Fibroblast of mammary gland (primary cell): ENCODE measurements around the gene GNG7.
"Not testable (repeated sequence)": the region's sequence is repeated elsewhere in the genome, so short reads cannot be mapped to it uniquely, and the experiment has no call there.

Source experiments
- DNase-seq: peaks from one replicate; pipeline ENCODE4 v3.0.0-alpha.2; 2010; ENCODE audit warnings: low read depth
- H3K4me3 ChIP-seq: 2 replicates; pipeline ENCODE4 v1.5.1; 2011; ENCODE audit warnings: low read depth, mild to moderate bottlenecking, low read length, moderate library complexity; ENCODE audit not compliant: control insufficient read depth
- TF ChIP-seq, protein P1 (sequence below): conservative IDR thresholded peaks from 2 replicates; pipeline ENCODE4 v1.5.1; 2011; ENCODE audit warnings: low read depth, low read length, inconsistent platforms; ENCODE audit not compliant: control insufficient read depth, insufficient read depth

Gene GNG7

DNA sequence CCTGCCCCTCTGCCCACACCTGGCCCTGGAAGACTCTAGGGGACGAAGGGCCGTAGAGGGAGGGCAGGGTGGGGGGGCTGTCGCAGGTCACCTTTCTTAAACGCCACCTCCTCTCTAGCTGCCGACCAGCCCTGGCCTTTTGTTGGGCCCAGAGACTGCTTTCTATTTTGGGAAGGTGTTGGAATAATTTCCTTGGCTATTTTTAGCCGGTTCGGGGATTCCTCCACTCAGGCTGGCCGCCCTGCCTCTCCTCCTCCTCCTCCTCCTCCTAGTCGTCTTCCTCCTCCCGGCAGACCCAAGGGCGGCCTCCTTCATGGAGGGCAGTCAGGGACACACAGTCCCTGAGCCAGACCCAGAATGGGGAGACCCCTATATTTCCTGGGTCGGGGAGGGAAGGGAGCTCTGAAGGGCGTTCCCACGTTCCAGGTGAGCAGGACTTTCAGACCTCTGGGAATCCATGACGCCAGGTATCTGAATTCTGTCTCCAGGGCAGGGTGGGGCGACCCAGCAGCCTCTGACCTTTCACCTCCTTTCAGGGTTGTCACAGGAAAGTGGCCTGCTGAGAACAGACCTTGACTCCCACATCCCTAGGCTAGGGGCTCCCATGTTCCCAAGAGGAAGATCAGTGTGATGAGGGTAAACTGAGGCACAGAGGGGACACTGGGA is 206.7 kb downstream of the GNG7 start:
- no peak for DNase-seq
- H3K4me3 ChIP-seq = no peak overlapping the region
- TF ChIP-seq, protein P1, sequence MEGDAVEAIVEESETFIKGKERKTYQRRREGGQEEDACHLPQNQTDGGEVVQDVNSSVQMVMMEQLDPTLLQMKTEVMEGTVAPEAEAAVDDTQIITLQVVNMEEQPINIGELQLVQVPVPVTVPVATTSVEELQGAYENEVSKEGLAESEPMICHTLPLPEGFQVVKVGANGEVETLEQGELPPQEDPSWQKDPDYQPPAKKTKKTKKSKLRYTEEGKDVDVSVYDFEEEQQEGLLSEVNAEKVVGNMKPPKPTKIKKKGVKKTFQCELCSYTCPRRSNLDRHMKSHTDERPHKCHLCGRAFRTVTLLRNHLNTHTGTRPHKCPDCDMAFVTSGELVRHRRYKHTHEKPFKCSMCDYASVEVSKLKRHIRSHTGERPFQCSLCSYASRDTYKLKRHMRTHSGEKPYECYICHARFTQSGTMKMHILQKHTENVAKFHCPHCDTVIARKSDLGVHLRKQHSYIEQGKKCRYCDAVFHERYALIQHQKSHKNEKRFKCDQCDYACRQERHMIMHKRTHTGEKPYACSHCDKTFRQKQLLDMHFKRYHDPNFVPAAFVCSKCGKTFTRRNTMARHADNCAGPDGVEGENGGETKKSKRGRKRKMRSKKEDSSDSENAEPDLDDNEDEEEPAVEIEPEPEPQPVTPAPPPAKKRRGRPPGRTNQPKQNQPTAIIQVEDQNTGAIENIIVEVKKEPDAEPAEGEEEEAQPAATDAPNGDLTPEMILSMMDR = no peak

GRCh38 chr19:2495130-2495641 is 207.3 kb downstream of the GNG7 start:
- TF ChIP-seq, protein P1 = no peak
- peak overlapping the region; percentile 57 for H3K4me3 ChIP-seq
- DNase-seq = peak; percentile 42

DNA sequence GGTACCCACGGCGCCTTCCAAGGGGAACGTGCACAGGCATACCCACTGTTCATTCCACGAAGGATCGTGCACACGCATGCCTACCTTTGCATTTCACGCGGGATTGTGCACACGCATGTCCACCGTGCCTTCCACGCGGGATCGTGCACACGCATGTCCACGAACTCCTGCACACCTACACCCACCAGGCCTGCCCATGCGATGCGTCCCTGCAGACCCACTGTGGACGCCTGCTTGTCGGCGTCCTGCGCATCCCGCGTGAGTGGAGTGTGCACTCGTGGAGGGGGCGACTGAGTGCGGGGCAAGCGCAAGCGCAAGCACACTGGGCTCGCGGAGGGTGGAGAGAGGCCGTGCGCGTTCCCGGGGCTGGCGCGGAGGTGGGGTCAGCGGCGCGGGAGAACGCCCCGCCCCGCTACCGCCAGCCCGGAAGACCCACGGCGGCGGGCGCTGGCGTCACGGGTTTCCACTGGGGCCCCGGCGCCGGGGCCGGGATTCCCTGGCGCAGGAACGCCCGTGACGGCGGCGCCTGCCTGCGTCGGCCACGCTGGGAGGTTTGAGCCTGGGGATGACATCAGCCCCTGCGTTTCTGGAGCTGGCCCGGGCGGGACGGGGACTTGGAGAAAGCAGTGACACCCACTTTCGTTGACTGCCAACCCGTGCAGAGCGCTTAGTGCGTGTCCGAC is 207.9 kb downstream of the GNG7 start:
- TF ChIP-seq, protein P1 = no peak
- peak; percentile 77 for DNase-seq
- peak overlapping the region; percentile 57 for H3K4me3 ChIP-seq

DNA sequence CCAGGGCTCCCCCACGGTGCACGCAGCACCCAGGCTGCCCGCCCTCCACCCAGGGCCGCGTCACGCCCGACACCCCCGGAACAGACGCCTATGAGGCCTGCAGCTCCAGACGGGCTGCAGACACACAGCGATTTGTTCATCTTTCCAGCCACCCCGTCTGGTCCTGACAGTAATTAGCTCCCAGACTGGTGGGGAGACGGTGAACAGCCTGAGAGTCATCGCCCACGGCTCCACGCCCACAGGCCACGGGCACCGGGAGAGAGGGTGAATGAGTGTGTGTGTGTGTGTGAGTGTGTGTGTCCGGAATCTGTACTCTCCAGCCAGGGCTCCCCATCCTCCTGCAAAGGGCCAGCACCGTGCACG is 208.4 kb downstream of the GNG7 start:
- TF ChIP-seq, protein P1 = no peak
- peak overlapping the region; percentile 57 for H3K4me3 ChIP-seq
- peak; percentile 84 for DNase-seq

- not testable (repeated sequence) for DNase-seq, H3K4me3 ChIP-seq
These were observed 209.0 kb downstream of the GNG7 start for GRCh38 chr19:2493448-2493847.

GRCh38 chr19:2492870-2493269 is 209.6 kb downstream of the GNG7 start:
- TF ChIP-seq, protein P1 = no peak
- no peak for DNase-seq
- no peak overlapping the region for H3K4me3 ChIP-seq

GRCh38 chr19:2491130-2491801 is 211.2 kb downstream of the GNG7 start:
- TF ChIP-seq, protein P1 = no peak
- H3K4me3 ChIP-seq = no peak overlapping the region
- peak; percentile 87 for DNase-seq
